ENCODE measurements around the gene SEMA5A.

Gene SEMA5A

GRCh38 chr5:9105851-9106250 is 440.0 kb downstream of the SEMA5A start:
- DNase-seq (ENCODE audit: low read depth) = no peak

GRCh38 chr5:9104571-9105339 is 441.1 kb downstream of the SEMA5A start:
- DNase-seq (ENCODE audit: low read depth) = no peak

GRCh38 chr5:9103290-9103689 is 442.6 kb downstream of the SEMA5A start:
- no peak for DNase-seq (ENCODE audit: low read depth)

- no peak for DNase-seq (ENCODE audit: low read depth)
Measured at GRCh38 chr5:9099689-9100088, 446.2 kb downstream of the SEMA5A start.

- no peak for DNase-seq (ENCODE audit: low read depth)
Measured at GRCh38 chr5:9098990-9099389, 446.9 kb downstream of the SEMA5A start.

- no peak for DNase-seq (ENCODE audit: low read depth)
Measured at GRCh38 chr5:9094582-9094981, 451.3 kb downstream of the SEMA5A start.

- DNase-seq (ENCODE audit: low read depth) = no peak
Measured at GRCh38 chr5:9091896-9092662, 453.8 kb downstream of the SEMA5A start.

GRCh38 chr5:9090381-9091026 is 455.4 kb downstream of the SEMA5A start:
- DNase-seq (ENCODE audit: low read depth) = no peak

- DNase-seq (ENCODE audit: low read depth) = no peak
Measured at GRCh38 chr5:9089893-9090292, 456.0 kb downstream of the SEMA5A start.

GRCh38 chr5:9082996-9083395 is 462.9 kb downstream of the SEMA5A start:
- no peak for DNase-seq (ENCODE audit: low read depth)

GRCh38 chr5:9072701-9073100 is 473.2 kb downstream of the SEMA5A start:
- DNase-seq (ENCODE audit: low read depth) = no peak

GRCh38 chr5:9071524-9071923 is 474.4 kb downstream of the SEMA5A start:
- no peak for DNase-seq (ENCODE audit: low read depth)

- DNase-seq (ENCODE audit: low read depth) = no peak
Measured at GRCh38 chr5:9071074-9071473, 474.8 kb downstream of the SEMA5A start.

- DNase-seq (ENCODE audit: low read depth) = no peak
Measured at GRCh38 chr5:9069650-9070049, 476.2 kb downstream of the SEMA5A start.

GRCh38 chr5:9067154-9067553 is 478.7 kb downstream of the SEMA5A start:
- no peak for DNase-seq (ENCODE audit: low read depth)

GRCh38 chr5:9066349-9066748 is 479.5 kb downstream of the SEMA5A start:
- DNase-seq (ENCODE audit: low read depth) = no peak

- DNase-seq (ENCODE audit: low read depth) = no peak
Measured at GRCh38 chr5:9063615-9064245, 482.1 kb downstream of the SEMA5A start.

- no peak for DNase-seq (ENCODE audit: low read depth)
Measured at GRCh38 chr5:9062873-9063272, 483.0 kb downstream of the SEMA5A start.

- no peak for DNase-seq (ENCODE audit: low read depth)
Measured at GRCh38 chr5:9059920-9060691, 485.8 kb downstream of the SEMA5A start.

GRCh38 chr5:9058666-9059065 is 487.2 kb downstream of the SEMA5A start:
- DNase-seq (ENCODE audit: low read depth) = no peak

GRCh38 chr5:9058161-9058560 is 487.7 kb downstream of the SEMA5A start:
- no peak for DNase-seq (ENCODE audit: low read depth)
